Ascending aorta (tissue), 2 donors: ENCODE measurements around the gene MORC4. TPM values are rescaled to one million over a fixed set of nuclear protein-coding genes. Genes with fewer than 3 reads are reported as not detected.

Experiments
- DNase-seq, 2 donors: peaks; one replicate each; pipeline ENCODE4 v3.0.0-alpha.2; 2019; ENCODE audit warnings: low spot score in 2 of 2
- H3K27ac ChIP-seq, 2 donors: fragments of 200-600 bp; sonication (generic); one replicate each; pipeline ENCODE4 v1.5.1; 2016 to 2017; ENCODE audit warnings: mild to moderate bottlenecking in 1 of 2
- H3K27me3 ChIP-seq: fragments of 200-600 bp; sonication (generic); one replicate; pipeline ENCODE4 v1.5.1; 2017
- H3K36me3 ChIP-seq, 2 donors: fragments of 200-600 bp; sonication (generic); one replicate each; pipeline ENCODE4 v1.5.1; 2016
- H3K4me1 ChIP-seq, 2 donors: fragments of 200-600 bp; sonication (generic); one replicate each; pipeline ENCODE4 v1.5.1; 2016 to 2017; ENCODE audit warnings: mild to moderate bottlenecking in 1 of 2
- H3K4me3 ChIP-seq, 2 donors: fragments of 200-600 bp; sonication (generic); one replicate each; pipeline ENCODE4 v1.5.1; 2016 to 2017; ENCODE audit warnings: mild to moderate bottlenecking in 1 of 2
- H3K9me3 ChIP-seq, 2 donors: fragments of 200-600 bp; sonication (generic); one replicate each; pipeline ENCODE4 v1.5.1; 2016
- CTCF ChIP-seq, 3 experiments: fragments of 200-600 bp in 2 of 3; fragments of 450-650 bp in 1 of 3; sonication (generic) in 2 of 3; IDR thresholded peaks; one replicate each; pipeline ENCODE4 v1.5.1; 2016 to 2019; ENCODE audit warnings: antibody characterized with exemption in 3 of 3, mild to moderate bottlenecking in 1 of 3, moderate library complexity in 1 of 3
- intact Hi-C: fragments of 100-400 bp; cut with DNase I; formaldehyde crosslinking; loops from one replicate; pipeline ENCODE4 v1.15.1; 2023
- total RNA-seq: library from RNA; depleted of rRNA; stranded (reverse); fragments of >200 nt; gene quantifications from one replicate; pipeline ENCODE4 v1.1.0, GENCODE V29; 2016

MORC4 gene
- total RNA-seq, 1 donor from 2014 or later = 7.1 TPM

GRCh38 chrX:106902684-106903083 lies 97.3 kb downstream of the MORC4 start:
- Histone ChIP-seq H3K27ac (no peak overlapping the region), H3K27me3 (no peaks in the 10 kb centered on the region), H3K4me3 (no peak overlapping the region), H3K36me3 (no peaks in the 10 kb centered on the region), H3K9me3 (no peaks in the 10 kb centered on the region), H3K4me1 (no peaks in the 10 kb centered on the region)
- no peak for DNase-seq
- no peak for TF ChIP-seq CTCF (IDR thresholded peaks at IDR 0.05)
- intact Hi-C loops = no loop called here

GRCh38 chrX:106901781-106902219 lies 98.2 kb downstream of the MORC4 start:
- no peak for TF ChIP-seq CTCF (IDR thresholded peaks at IDR 0.05)
- no peak for DNase-seq
- intact Hi-C loops = no loop called here
- Histone ChIP-seq H3K27ac (no peak overlapping the region), H3K4me3 (no peak overlapping the region), H3K36me3 (no peaks in the 10 kb centered on the region), H3K4me1 (no peaks in the 10 kb centered on the region), H3K9me3 (no peaks in the 10 kb centered on the region), H3K27me3 (no peaks in the 10 kb centered on the region)

- no peak for TF ChIP-seq CTCF (IDR thresholded peaks at IDR 0.05)
- DNase-seq = no peak
- no peak overlapping the region for H3K27ac ChIP-seq
- H3K36me3 ChIP-seq = no peaks in the 10 kb centered on the region
- H3K4me1 ChIP-seq = no peaks in the 10 kb centered on the region
- H3K9me3 ChIP-seq = no peaks in the 10 kb centered on the region
- no peaks in the 10 kb centered on the region for H3K27me3 ChIP-seq
- H3K4me3 ChIP-seq = no peak overlapping the region
- intact Hi-C loops = no loop called here
Observed at GRCh38 chrX:106901341-106901740, 98.7 kb downstream of the MORC4 start.

- H3K4me3 ChIP-seq = no peak overlapping the region
- H3K27ac ChIP-seq = no peak overlapping the region
- no peaks in the 10 kb centered on the region for H3K4me1 ChIP-seq
- intact Hi-C loops = no loop called here
- no peaks in the 10 kb centered on the region for H3K9me3 ChIP-seq
- DNase-seq = no peak
- no peaks in the 10 kb centered on the region for H3K27me3 ChIP-seq
- no peaks in the 10 kb centered on the region for H3K36me3 ChIP-seq
- TF ChIP-seq CTCF (IDR thresholded peaks at IDR 0.05) = no peak
Observed at GRCh38 chrX:106899841-106900240, 100.2 kb downstream of the MORC4 start.

- DNase-seq = no peak
- Histone ChIP-seq H3K4me1 (no peaks in the 10 kb centered on the region), H3K4me3 (no peak overlapping the region), H3K27me3 (no peaks in the 10 kb centered on the region), H3K9me3 (no peaks in the 10 kb centered on the region), H3K27ac (no peak overlapping the region), H3K36me3 (no peaks in the 10 kb centered on the region)
- TF ChIP-seq CTCF (IDR thresholded peaks at IDR 0.05) = no peak
- intact Hi-C loops = no loop called here
Observed at GRCh38 chrX:106899276-106899675, 100.7 kb downstream of the MORC4 start.

GRCh38 chrX:106898462-106898861 lies 101.5 kb downstream of the MORC4 start:
- intact Hi-C loops = no loop called here
- no peak overlapping the region for H3K4me3 ChIP-seq
- peak in 1 of 3 experiments; percentile 16 for TF ChIP-seq CTCF (IDR thresholded peaks at IDR 0.05)
- DNase-seq = no peak
- no peaks in the 10 kb centered on the region for H3K4me1 ChIP-seq
- no peaks in the 10 kb centered on the region for H3K27me3 ChIP-seq
- no peak overlapping the region for H3K27ac ChIP-seq
- no peaks in the 10 kb centered on the region for H3K9me3 ChIP-seq
- H3K36me3 ChIP-seq = no peaks in the 10 kb centered on the region
